Measurements from ENCODE around the gene EIF5A2. TPM values are rescaled to one million over a fixed set of nuclear protein-coding genes. Genes with fewer than 3 reads are reported as not detected.

The EIF5A2 gene
- total RNA-seq (2014; rRNA removed; shearing (Covaris generic)) (10.0 and 20.8 TPM in 2 replicates), polyA plus RNA-seq (2016; fragmentation: Nextera tagmentation; extraction: Ambion mirVana) (20.4 and 24.2 TPM in 2 replicates)

DNA sequence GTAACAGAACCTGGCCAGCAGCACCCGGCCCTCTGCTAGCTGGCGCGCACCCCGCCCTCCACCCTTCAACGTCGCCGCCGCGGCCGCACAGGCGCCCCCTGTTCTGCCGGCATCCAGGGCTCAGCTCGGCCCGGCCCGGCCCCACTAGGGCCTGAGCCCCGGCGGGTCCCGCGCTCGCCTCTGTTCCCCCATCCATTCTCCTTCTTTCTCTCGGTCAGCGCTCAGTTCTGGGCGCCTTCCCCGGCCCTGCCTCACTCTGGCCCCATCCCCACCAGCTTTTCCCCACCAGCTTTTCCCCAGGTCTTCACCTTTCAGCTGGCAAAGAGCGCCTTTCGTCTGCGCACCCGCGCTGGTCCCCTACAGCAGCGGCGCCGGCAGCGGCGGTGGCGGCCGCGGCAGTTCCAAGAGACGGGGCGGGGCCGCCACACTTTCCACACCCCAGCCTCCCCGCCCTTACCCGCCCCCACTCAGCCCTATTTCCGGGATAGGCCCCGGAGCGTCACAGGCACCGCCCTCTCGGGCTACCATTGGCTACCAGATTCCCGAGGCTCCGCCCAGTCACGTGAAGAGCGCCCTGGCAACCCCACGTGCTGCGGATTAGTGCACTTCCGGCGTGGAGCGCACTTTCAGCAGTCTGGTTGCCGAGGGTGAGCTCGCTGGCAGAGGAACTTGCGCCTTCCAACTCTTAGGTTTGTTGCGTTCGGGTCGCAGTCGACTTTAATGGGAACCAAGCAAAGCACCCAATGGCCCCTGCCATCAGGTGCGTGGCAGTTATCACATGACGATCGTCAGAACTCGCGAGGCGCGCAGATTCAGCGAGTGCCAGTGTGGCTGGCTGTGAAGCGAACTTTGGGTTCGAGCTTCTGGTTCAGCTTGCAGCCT, at the start of gene EIF5A2:
Gene EIF5A2 (minus strand): TSS at position 403 of the 882 bp plus-strand sequence. CDS start 831 bp downstream, outside the sequence.
- WGBS, 2 experiments (ENCODE audit: low coverage in 1 of 2, low lambda C conversion rate in 2 of 2, missing lambda C conversion rate in 2 of 2), result 12 to 13% methylated on average over 63 to 72 of the region's 73 CpGs
- peak within 1 kb of the TSS; percentile 88 for H3K4me3 ChIP-seq

DNA sequence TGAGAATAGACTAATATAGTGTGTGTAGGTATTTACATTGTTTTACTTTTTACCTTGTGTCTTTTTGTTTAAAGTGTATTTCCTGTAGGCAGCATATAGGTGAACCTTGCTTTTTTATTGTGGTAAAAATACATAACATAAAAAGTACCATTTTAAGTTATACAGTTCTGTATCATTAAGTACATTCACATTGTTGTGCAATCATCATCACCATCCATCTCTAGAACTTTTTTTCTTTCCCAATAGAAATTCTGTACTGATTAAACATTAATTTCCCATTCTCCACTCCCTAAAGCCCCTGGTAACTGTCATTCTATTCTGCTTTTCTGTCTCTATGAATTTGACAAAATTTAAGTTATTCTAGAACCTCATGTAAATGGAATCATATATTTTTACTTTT, 48.2 kb upstream of the EIF5A2 start:
- in situ Hi-C loops (cut with MboI), result no loop called here
- Histone ChIP-seq H3K79me2 (ENCODE audit: insufficient read depth) (no peaks in the 10 kb centered on the region), H4K20me1 (ENCODE audit: insufficient read depth) (no peaks in the 10 kb centered on the region), H3K9me2 (ENCODE audit: insufficient read depth) (no peaks in the 10 kb centered on the region), H3F3A (ENCODE audit: insufficient read depth) (no peaks in the 10 kb centered on the region), H3K9me3 (ENCODE audit: low read depth) (no peaks in the 10 kb centered on the region), H3K27me3 (replicated peaks; ENCODE audit: insufficient read depth) (no peaks in the 10 kb centered on the region), H3K4me1 (ENCODE audit: insufficient read depth) (no peaks in the 10 kb centered on the region), H3K4me2 (ENCODE audit: unreplicated experiment) (no peak overlapping the region), H2AFZ (no peak overlapping the region), H3K27ac (no peak overlapping the region), H3K4me3 (no peak overlapping the region), H3K36me3 (ENCODE audit: low read depth) (no peaks in the 10 kb centered on the region), H3K9ac (no peak overlapping the region)
- TF ChIP-seq EZH2phosphoT487 (IDR thresholded peaks at IDR 0.05; ENCODE audit: insufficient read depth, low read depth) (no peak), EZH2 (IDR thresholded peaks at IDR 0.05; ENCODE audit: insufficient read depth, poor library complexity, severe bottlenecking) (no peak)
- no peak for DNase-seq

More for the DNA sequence above, at the start of gene EIF5A2:
- Histone ChIP-seq H3K27me3 (replicated peaks; ENCODE audit: insufficient read depth) (no peaks in the 10 kb centered on the region; the same call in 1 of the 2 replicates), H3K4me2 (ENCODE audit: unreplicated experiment) (peak within 1 kb of the TSS; percentile 79), H3K79me2 (ENCODE audit: insufficient read depth) (peaks cover 35% of the 10 kb centered on the region), H3K27ac (peak within 1 kb of the TSS; percentile 70), H3K9me3 (ENCODE audit: low read depth) (no peaks in the 10 kb centered on the region), H3K36me3 (ENCODE audit: low read depth) (no peaks in the 10 kb centered on the region), H3K9me2 (ENCODE audit: insufficient read depth) (no peaks in the 10 kb centered on the region), H3K9ac (peak within 1 kb of the TSS; percentile 89), H4K20me1 (ENCODE audit: insufficient read depth) (no peaks in the 10 kb centered on the region), H2AFZ (peak within 1 kb of the TSS; percentile 92), H3F3A (ENCODE audit: insufficient read depth) (peaks cover 21% of the 10 kb centered on the region), H3K4me1 (ENCODE audit: insufficient read depth) (peaks cover 18% of the 10 kb centered on the region)
- peak; percentile 99 for DNase-seq
- TF ChIP-seq EZH2 (IDR thresholded peaks at IDR 0.05; ENCODE audit: insufficient read depth, poor library complexity, severe bottlenecking) (no peak), EZH2phosphoT487 (IDR thresholded peaks at IDR 0.05; ENCODE audit: insufficient read depth, low read depth) (no peak)
- in situ Hi-C loops (cut with MboI), result no loop called here

DNA sequence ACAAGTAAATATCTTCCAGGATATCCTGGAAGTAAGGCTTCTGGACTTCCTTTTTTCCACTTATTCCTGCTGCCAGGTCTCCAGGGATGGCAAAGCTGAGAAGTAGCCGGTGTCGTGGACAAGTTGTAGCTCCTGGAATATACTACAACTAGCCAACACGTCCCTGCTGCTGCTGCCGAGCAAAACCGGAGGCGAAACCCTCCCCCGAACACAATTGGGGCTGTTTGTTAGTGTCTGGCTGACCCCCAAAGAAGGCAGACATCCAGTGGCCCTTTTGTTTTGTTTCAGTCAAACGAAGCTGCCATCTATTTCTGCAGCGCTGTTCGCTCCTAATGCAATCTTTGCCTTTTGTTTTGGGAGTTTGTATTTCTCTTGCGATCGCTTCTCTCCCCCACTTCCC, 45.3 kb upstream of the EIF5A2 start:
- H3K27ac ChIP-seq, result no peak overlapping the region
- no peak overlapping the region for H3K4me2 ChIP-seq (ENCODE audit: unreplicated experiment)
- no peaks in the 10 kb centered on the region for H3F3A ChIP-seq (ENCODE audit: insufficient read depth)
- no peak overlapping the region for H3K9ac ChIP-seq
- H3K27me3 ChIP-seq (replicated peaks; ENCODE audit: insufficient read depth), result no peaks in the 10 kb centered on the region
- H3K9me3 ChIP-seq (ENCODE audit: low read depth), result no peaks in the 10 kb centered on the region
- DNase-seq, result no peak
- WGBS, 2 experiments (ENCODE audit: low coverage in 1 of 2, low lambda C conversion rate in 2 of 2, missing lambda C conversion rate in 2 of 2), result 59 to 67% methylated on average over 8 to 12 of the region's 12 CpGs
- no peaks in the 10 kb centered on the region for H3K9me2 ChIP-seq (ENCODE audit: insufficient read depth)
- in situ Hi-C loops (cut with MboI), result no loop called here
- no peak overlapping the region for H2AFZ ChIP-seq
- no peak for TF ChIP-seq EZH2phosphoT487 (IDR thresholded peaks at IDR 0.05; ENCODE audit: insufficient read depth, low read depth)
- no peak for TF ChIP-seq EZH2 (IDR thresholded peaks at IDR 0.05; ENCODE audit: insufficient read depth, poor library complexity, severe bottlenecking)
- no peaks in the 10 kb centered on the region for H3K79me2 ChIP-seq (ENCODE audit: insufficient read depth)
- H3K4me1 ChIP-seq (ENCODE audit: insufficient read depth), result no peaks in the 10 kb centered on the region
- H3K36me3 ChIP-seq (ENCODE audit: low read depth), result no peaks in the 10 kb centered on the region
- H4K20me1 ChIP-seq (ENCODE audit: insufficient read depth), result no peaks in the 10 kb centered on the region
- no peak overlapping the region for H3K4me3 ChIP-seq

DNA sequence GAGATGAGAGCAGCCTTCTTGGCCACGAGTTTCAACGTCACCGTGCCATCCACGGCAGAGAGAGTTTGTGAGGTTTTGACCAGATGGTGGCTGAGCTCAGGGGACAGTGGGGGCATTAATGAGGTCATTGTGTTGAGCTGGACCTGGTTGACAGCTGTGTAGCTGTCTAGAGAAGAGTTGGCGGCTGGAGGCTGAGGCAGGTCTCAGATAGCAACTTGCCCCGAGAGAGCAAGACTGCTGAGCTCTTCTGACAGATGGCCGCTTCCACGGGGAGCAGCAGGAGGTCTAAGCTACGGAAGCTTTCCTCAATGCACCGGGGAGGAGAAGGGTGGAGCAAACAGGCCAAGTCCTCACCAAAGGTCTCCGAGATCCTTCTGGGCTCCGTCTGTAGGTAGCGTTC, 44.8 kb upstream of the EIF5A2 start:
- WGBS, 2 experiments (ENCODE audit: low coverage in 1 of 2, low lambda C conversion rate in 2 of 2, missing lambda C conversion rate in 2 of 2), result 73 to 78% methylated on average over 13 of the region's 13 CpGs
- in situ Hi-C loops (cut with MboI), result no loop called here
- Histone ChIP-seq H3K9me2 (ENCODE audit: insufficient read depth) (no peaks in the 10 kb centered on the region), H3F3A (ENCODE audit: insufficient read depth) (no peaks in the 10 kb centered on the region), H3K27me3 (replicated peaks; ENCODE audit: insufficient read depth) (no peaks in the 10 kb centered on the region), H3K4me2 (ENCODE audit: unreplicated experiment) (no peak overlapping the region), H4K20me1 (ENCODE audit: insufficient read depth) (no peaks in the 10 kb centered on the region), H3K9ac (no peak overlapping the region), H3K79me2 (ENCODE audit: insufficient read depth) (no peaks in the 10 kb centered on the region), H3K4me3 (no peak overlapping the region), H3K9me3 (ENCODE audit: low read depth) (no peaks in the 10 kb centered on the region), H3K4me1 (ENCODE audit: insufficient read depth) (no peaks in the 10 kb centered on the region), H3K36me3 (ENCODE audit: low read depth) (no peaks in the 10 kb centered on the region), H3K27ac (no peak overlapping the region), H2AFZ (no peak overlapping the region)
- TF ChIP-seq EZH2phosphoT487 (IDR thresholded peaks at IDR 0.05; ENCODE audit: insufficient read depth, low read depth) (no peak), EZH2 (IDR thresholded peaks at IDR 0.05; ENCODE audit: insufficient read depth, poor library complexity, severe bottlenecking) (no peak)
- DNase-seq, result no peak
